ENCODE measurements around the gene PLOD3.

The PLOD3 gene

DNA sequence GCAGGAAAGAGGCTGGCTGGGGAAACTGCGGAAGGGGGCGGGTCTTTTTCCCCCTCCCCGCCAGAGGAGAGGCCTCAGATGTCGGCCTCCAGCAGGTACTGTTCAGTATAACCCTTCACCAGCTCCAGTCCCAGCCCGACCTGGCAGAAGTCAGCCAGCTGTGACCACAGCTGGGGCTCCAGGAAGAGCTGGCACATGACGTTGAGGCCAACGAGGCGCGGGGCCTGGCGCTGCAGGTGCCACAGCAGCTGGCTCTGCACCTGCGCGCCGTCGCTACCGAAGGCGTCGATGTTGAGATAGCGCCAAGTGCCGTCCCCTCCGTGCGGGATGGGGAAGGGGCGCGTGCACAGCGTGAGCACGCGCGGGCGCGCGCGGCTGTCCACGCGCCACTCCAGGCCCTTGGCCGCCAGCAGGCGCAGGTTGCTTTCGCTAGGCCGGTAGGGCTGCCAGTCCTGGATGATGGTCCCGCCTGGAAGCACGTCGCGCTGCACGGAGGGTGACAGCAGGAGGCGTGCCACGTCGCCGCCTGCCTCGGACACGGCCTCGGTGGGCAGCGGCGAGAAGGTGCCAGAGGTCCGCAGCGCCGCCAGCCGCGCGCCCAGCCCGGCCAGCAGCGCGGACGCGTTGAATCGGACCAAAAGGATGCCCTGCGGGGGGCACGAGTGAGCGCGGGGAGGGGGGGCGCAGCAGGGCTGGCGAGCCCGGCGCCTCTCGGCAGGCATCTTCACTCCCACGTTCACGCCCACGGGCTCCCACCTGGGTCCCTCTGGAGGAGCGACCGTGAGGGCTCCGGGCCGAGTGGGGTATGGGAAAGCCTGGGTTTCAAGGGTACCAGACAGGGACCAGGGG lies 45.2 kb downstream of the PLOD3 start:
- DNase-seq (ENCODE audit: low read depth in 2 of 2) = no peak
- H3K4me3 ChIP-seq (replicated peaks in 1 of 2; ENCODE audit: low read depth in 2 of 2, low read length in 2 of 2) = no peak overlapping the region
- TF ChIP-seq, protein P1, sequence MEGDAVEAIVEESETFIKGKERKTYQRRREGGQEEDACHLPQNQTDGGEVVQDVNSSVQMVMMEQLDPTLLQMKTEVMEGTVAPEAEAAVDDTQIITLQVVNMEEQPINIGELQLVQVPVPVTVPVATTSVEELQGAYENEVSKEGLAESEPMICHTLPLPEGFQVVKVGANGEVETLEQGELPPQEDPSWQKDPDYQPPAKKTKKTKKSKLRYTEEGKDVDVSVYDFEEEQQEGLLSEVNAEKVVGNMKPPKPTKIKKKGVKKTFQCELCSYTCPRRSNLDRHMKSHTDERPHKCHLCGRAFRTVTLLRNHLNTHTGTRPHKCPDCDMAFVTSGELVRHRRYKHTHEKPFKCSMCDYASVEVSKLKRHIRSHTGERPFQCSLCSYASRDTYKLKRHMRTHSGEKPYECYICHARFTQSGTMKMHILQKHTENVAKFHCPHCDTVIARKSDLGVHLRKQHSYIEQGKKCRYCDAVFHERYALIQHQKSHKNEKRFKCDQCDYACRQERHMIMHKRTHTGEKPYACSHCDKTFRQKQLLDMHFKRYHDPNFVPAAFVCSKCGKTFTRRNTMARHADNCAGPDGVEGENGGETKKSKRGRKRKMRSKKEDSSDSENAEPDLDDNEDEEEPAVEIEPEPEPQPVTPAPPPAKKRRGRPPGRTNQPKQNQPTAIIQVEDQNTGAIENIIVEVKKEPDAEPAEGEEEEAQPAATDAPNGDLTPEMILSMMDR (IDR thresholded peaks at IDR 0.05; ENCODE audit: low read depth, low read length) = no peak

DNA sequence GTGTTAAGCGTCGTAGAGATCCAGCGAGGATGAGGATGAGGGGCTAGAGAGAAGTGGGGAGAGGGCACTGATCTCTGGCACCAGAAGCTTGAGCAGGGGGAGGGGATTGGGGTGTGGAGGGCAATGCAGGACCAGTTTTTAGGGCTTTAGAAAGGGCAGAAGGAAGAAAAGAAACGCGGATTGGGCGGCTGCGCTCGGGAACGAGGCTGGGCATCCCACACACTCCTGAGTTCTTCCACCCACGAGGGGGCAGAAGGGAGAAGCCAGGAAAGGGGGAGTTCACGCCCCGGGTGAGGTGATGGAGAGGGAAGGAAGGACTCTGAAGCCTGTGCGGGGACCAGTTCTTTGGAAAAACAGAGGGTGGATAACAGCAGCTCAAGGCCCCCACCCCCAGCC lies 45.9 kb downstream of the PLOD3 start:
- TF ChIP-seq, protein P1 (IDR thresholded peaks at IDR 0.05; ENCODE audit: low read depth, low read length) = peak; percentile 19
- H3K4me3 ChIP-seq (replicated peaks in 1 of 2; ENCODE audit: low read depth in 2 of 2, low read length in 2 of 2) = no peak overlapping the region
- no peak for DNase-seq (ENCODE audit: low read depth in 2 of 2)

DNA sequence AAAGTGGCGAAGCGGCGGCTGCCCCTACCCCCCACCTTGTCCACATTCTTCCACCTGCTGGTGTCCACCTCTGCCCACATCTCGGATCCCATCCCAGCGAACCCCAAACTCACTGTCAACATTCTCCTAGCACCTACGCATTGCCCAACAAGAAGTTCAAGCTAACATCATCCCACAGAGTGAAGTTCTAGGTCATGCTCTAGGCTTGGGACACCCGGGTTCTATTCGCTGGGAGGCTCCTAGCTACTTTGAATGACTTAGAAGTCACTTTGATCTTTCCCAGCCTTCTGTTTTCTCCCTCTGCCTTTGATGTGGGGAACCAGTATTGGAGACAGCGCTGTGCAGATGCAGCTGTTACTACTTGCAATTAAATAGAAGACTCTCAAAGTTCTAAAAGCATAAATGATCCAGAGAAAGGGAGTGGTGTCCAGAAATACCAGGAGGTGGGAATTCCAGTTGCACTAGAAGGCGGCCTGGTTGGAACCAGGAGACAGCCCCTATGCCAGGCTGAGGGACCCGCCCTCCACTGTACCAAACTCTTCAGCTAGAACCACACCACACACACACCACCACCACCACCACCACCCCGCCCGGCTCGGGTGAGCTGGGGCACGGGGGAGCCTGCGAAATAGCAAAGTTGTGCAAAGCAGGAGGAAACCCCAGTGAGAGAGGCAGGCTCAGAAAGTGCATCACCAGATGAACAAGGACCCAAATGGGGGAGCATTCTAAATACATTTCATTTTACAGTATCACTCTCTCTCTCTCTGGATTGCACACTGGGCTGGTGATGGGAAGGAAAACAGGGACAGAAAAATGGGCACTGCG lies 46.6 kb downstream of the PLOD3 start:
- no peak for DNase-seq (ENCODE audit: low read depth in 2 of 2)
- no peak overlapping the region for H3K4me3 ChIP-seq (replicated peaks in 1 of 2; ENCODE audit: low read depth in 2 of 2, low read length in 2 of 2)
- TF ChIP-seq, protein P1 (IDR thresholded peaks at IDR 0.05; ENCODE audit: low read depth, low read length) = no peak

DNA sequence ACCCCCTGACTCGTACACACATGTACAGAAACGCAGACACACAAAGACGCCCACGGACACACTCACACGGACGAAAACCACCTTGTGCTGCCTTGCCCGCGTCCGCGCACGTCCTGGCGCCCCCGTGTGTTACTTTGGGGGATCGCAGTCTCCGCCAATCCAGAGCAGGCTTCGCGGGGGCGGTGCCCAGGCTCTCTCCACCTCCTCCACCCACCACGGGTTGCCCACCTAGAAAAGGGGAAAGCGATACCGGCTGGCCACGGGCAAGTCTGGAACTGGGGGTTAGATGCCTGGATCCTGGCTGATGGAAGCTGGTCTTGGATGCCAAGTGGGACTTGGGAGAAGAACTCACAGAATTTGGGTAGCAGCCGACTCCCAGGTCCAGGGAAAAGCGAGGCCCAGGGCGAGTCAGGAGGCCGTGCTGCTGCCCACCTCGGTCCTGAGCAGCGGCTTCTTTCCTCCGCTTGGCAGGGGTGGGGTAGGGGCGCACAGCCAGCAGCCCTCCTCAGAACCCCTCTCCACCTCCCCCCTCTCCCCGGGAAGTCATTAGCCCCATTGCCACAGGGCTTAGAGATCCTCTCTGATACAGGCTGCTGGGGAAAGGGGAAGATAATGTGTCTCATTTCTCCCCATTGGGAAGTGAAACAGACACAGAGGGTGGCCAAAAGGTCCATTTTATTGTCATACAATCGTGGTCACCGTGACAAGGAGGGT lies 47.4 kb downstream of the PLOD3 start:
- DNase-seq (ENCODE audit: low read depth in 2 of 2) = peak; percentile 65 to 69
- no peak overlapping the region for H3K4me3 ChIP-seq (replicated peaks in 1 of 2; ENCODE audit: low read depth in 2 of 2, low read length in 2 of 2)
- TF ChIP-seq, protein P1 (IDR thresholded peaks at IDR 0.05; ENCODE audit: low read depth, low read length) = peak; percentile 95

DNA sequence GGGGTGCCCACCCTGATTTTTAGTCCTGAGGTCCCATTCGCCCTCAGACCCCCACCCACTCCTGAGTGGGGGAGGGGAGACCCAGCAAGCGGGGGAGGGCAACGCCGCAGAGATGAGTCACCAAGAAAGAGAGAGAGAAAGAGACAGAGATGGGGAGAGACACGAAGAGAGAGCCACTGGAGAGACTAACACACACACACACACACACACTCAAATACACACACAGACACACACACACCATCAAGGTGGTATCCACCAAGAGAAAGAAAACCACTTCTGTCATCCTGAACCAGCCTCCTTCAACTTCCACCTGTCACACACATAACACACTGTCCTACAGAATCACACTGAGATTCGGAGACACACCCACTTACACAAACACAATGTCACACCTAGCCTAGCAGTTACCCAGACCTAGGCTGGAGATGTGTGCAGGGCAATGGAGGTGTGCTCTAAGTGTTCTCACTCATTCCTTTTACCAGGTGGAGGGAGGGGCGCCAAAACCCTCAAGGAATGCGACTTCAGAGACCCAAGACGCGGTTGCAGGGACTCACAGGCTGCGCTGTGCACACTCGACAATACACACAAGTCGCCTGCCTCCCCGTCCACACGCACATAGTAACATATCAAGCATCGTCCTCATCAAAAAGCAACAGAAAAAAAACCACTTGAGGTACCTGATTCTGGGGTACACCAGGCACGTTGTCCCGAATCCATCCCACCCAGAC lies 48.1 kb downstream of the PLOD3 start:
- no peak overlapping the region for H3K4me3 ChIP-seq (replicated peaks in 1 of 2; ENCODE audit: low read depth in 2 of 2, low read length in 2 of 2)
- TF ChIP-seq, protein P1 (IDR thresholded peaks at IDR 0.05; ENCODE audit: low read depth, low read length) = no peak
- DNase-seq (ENCODE audit: low read depth in 2 of 2) = peak in 1 of 2 donors; percentile 11

Data from cardiac fibroblast (primary cell).